Ascending aorta (tissue), 2 donors: Measurements from ENCODE around the gene MT1H. TPM values are rescaled to one million over a fixed set of nuclear protein-coding genes. Genes with fewer than 3 reads are reported as not detected.

Experiments used
- DNase-seq, 2 donors: peaks; one replicate each; pipeline ENCODE4 v3.0.0-alpha.2; 2019; ENCODE audit warnings: low spot score in 2 of 2
- H3K27ac ChIP-seq, 2 donors: fragments of 200-600 bp; sonication (generic); one replicate each; pipeline ENCODE4 v1.5.1; 2016 to 2017; ENCODE audit warnings: mild to moderate bottlenecking in 1 of 2
- H3K27me3 ChIP-seq: fragments of 200-600 bp; sonication (generic); one replicate; pipeline ENCODE4 v1.5.1; 2017
- H3K36me3 ChIP-seq, 2 donors: fragments of 200-600 bp; sonication (generic); one replicate each; pipeline ENCODE4 v1.5.1; 2016
- H3K4me1 ChIP-seq, 2 donors: fragments of 200-600 bp; sonication (generic); one replicate each; pipeline ENCODE4 v1.5.1; 2016 to 2017; ENCODE audit warnings: mild to moderate bottlenecking in 1 of 2
- H3K4me3 ChIP-seq, 2 donors: fragments of 200-600 bp; sonication (generic); one replicate each; pipeline ENCODE4 v1.5.1; 2016 to 2017; ENCODE audit warnings: mild to moderate bottlenecking in 1 of 2
- H3K9me3 ChIP-seq, 2 donors: fragments of 200-600 bp; sonication (generic); one replicate each; pipeline ENCODE4 v1.5.1; 2016
- CTCF ChIP-seq, 3 experiments: fragments of 200-600 bp in 2 of 3; fragments of 450-650 bp in 1 of 3; sonication (generic) in 2 of 3; IDR thresholded peaks; one replicate each; pipeline ENCODE4 v1.5.1; 2016 to 2019; ENCODE audit warnings: antibody characterized with exemption in 3 of 3, mild to moderate bottlenecking in 1 of 3, moderate library complexity in 1 of 3
- intact Hi-C: fragments of 100-400 bp; cut with DNase I; formaldehyde crosslinking; loops from one replicate; pipeline ENCODE4 v1.15.1; 2023
- total RNA-seq: library from RNA; depleted of rRNA; stranded (reverse); fragments of >200 nt; gene quantifications from one replicate; pipeline ENCODE4 v1.1.0, GENCODE V29; 2016

Gene MT1H
- total RNA-seq, 1 donor from 2014 or later: not detected

DNA sequence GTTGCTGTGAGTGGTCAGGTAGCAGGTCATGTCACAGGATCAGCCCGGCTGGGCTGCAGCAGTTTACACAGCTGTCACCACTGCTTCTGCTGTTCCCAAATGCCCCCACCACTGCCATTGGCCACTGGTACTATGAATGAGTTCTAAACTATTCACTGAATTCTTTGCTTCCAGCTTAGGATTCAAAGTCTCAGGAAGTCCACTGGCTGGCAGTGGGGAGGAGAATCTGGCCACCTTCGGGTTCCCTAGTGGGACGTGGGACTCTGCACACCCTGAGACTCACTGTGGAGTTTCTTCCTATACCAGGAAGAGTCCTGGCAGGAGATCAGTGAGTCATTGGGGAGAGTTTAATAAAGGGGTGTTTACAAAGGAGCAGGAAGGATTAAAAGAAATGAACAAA lies 19.6 kb downstream of the MT1H start:
- TF ChIP-seq CTCF (IDR thresholded peaks at IDR 0.05): no peak
- H3K27ac ChIP-seq: no peak overlapping the region
- peaks cover 0 to 6% of the 10 kb centered on the region in 2 donors for H3K36me3 ChIP-seq
- no peak for DNase-seq
- intact Hi-C loops: no loop called here
- H3K4me3 ChIP-seq: no peak overlapping the region
- no peaks in the 10 kb centered on the region for H3K27me3 ChIP-seq
- H3K4me1 ChIP-seq: peaks cover 0 to 14% of the 10 kb centered on the region in 2 donors
- H3K9me3 ChIP-seq: no peaks in the 10 kb centered on the region

DNA sequence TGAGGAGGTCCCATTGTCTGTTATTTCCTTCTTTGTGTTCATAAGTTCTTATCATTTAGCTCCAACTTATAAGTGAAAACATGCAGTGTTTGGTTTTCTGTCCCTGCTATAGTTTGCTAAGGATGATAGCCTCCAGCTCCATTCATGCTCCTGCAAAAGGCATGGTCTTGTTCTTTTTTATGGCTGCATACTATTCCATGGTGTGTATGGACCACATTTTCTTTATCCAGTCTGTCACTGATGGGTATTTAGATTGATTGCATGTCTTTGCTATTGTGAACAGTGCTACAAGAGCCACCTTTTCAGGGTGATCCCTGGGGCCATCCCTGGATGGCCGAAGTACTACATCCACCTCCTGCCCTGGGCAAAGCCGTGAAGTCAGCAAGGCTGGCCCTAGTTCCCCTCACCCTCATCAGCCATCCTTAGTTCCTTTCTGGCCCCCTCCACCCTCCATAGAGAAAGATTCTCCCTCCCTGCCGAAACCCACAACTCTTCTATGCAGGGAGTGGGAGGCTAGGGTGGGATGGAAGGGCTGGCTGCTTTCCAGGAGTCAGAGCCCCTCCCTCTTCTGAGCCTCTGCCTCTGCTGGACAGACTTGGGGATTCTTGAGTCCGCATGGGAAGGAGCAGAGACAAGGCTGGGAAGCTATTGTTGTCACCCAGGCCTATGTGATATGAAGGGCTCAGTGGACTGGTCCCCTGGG lies 21.0 kb downstream of the MT1H start:
- intact Hi-C loops: no loop called here
- no peaks in the 10 kb centered on the region for H3K9me3 ChIP-seq
- no peak overlapping the region for H3K4me3 ChIP-seq
- no peak overlapping the region for H3K27ac ChIP-seq
- peaks cover 0 to 6% of the 10 kb centered on the region in 2 donors for H3K4me1 ChIP-seq
- H3K27me3 ChIP-seq: no peaks in the 10 kb centered on the region
- DNase-seq: no peak
- peaks cover 0 to 4% of the 10 kb centered on the region in 2 donors for H3K36me3 ChIP-seq
- TF ChIP-seq CTCF (IDR thresholded peaks at IDR 0.05): no peak

- H3K27ac ChIP-seq: no peak overlapping the region
- H3K27me3 ChIP-seq: no peaks in the 10 kb centered on the region
- H3K4me1 ChIP-seq: no peaks in the 10 kb centered on the region
- H3K9me3 ChIP-seq: no peaks in the 10 kb centered on the region
- intact Hi-C loops: no loop called here
- no peak overlapping the region for H3K4me3 ChIP-seq
- no peak for DNase-seq
- no peak for TF ChIP-seq CTCF (IDR thresholded peaks at IDR 0.05)
- peaks cover 0 to 4% of the 10 kb centered on the region in 2 donors for H3K36me3 ChIP-seq
Observed at GRCh38 chr16:56691885-56692284, 22.3 kb downstream of the MT1H start.

DNA sequence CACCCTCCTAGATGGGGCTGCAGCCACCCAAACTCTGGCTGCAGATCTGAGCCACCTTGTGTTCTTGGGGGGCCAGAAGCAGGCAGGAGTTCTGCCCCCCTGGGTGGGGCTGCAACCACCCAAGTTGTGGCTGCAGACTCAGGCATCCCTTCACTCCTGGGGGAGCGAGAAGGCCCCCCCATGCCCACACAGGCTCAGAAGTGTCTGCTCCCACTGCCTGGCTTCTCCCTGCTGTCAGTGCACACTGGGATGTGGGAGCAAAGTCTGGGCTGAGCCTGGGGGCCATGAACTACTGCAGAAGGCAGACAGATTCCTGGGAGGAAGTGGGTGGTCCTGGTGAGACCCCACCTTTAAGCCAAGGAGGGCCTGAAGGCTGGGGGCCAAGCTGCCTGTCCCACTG lies 25.6 kb downstream of the MT1H start:
- no peak overlapping the region for H3K27ac ChIP-seq
- H3K27me3 ChIP-seq: no peaks in the 10 kb centered on the region
- H3K9me3 ChIP-seq: no peaks in the 10 kb centered on the region
- no peaks in the 10 kb centered on the region for H3K4me1 ChIP-seq
- DNase-seq: no peak
- intact Hi-C loops: no loop called here
- no peak for TF ChIP-seq CTCF (IDR thresholded peaks at IDR 0.05)
- no peak overlapping the region for H3K4me3 ChIP-seq
- H3K36me3 ChIP-seq: no peaks in the 10 kb centered on the region

DNA sequence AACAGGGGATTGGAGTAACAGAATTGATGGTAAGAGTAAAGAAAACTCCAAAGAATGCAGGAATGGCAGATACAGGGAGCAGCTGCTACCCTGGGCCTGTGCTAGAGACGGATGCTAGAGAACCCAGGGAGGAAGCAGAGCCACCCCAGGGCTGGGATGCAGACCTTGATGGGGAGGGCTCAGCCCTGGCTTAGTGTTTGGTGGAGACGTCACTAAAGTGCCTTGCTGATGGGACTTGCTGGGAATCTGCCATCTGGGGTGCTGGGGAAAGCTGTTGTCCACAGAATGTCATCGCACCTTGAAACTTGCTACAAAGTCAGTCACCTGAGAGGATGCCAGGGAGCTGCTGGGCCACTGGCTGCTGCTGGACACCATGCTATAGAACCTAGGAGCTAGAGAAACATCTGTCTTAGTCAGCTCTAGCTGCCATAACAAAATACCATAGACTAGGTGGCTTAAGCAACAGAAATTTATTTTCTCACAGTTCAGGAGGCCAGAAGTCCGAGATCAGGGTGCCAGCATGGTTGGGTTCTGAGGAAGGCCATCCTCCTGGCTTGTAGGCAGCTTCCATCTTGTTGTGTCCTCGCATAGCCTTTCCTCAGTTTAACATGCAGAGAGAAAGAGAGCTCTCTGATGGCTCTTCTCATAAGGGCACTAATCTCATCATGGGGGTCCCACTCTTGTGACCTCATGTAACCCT lies 28.0 kb downstream of the MT1H start:
- H3K36me3 ChIP-seq: no peaks in the 10 kb centered on the region
- no peaks in the 10 kb centered on the region for H3K4me1 ChIP-seq
- no peaks in the 10 kb centered on the region for H3K27me3 ChIP-seq
- intact Hi-C loops: no loop called here
- TF ChIP-seq CTCF (IDR thresholded peaks at IDR 0.05): no peak
- DNase-seq: no peak
- no peak overlapping the region for H3K4me3 ChIP-seq
- H3K27ac ChIP-seq: no peak overlapping the region
- no peaks in the 10 kb centered on the region for H3K9me3 ChIP-seq
